ENCODE data around the gene USP30. TPM values are rescaled to one million over a fixed set of nuclear protein-coding genes. Genes with fewer than 3 reads are reported as not detected.
A peak's percentile ranks its signal among the peaks of the same experiment; 100 is the strongest.

USP30 gene
- total RNA-seq, 3 donors from 2014 or later: 18.2 to 32.0 (median 26.9) TPM

DNA sequence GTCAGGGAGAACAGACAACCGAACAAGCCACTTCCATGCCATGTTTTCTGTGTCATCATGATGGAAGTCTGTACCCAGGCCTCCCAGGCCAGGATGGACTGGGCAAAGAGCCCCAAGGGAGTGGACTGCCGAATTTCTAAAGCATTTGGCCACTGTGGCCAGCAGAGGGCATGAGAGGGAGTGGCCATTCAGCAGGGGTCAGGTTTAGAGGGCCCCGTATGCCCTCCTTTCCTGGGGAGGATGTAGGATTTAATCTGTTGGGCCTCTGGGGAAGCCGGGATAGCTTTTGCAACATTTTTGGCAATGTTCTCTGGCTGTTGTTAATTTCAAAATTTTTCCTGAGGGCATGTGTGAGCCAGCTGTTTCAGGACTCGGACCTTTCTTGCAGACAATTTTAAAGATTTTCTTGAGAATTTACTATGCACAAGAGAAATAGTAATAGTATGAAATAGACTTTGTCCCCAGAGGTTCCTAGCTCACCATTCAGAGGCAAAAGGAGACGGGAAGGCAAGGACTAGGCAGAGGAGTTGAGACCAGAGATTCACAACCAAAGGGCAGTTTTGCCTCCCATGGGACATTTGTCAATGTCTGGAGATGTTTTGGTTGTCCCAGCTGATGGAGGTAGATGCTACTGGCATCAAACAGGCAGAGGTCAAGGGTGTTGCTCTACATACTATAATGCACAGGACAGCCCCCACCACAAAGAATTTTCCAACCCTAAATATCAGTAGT lies 82.0 kb downstream of the USP30 start:
- Histone ChIP-seq H3K36me3 (ENCODE audit: low read depth) (no peaks in the 10 kb centered on the region), H3K4me1 (ENCODE audit: low read depth) (no peaks in the 10 kb centered on the region), H3K9me3 (peaks cover 4% of the 10 kb centered on the region), H3K4me3 (no peak overlapping the region)
- ATAC-seq: peak; percentile 69
- TF ChIP-seq, protein P1, sequence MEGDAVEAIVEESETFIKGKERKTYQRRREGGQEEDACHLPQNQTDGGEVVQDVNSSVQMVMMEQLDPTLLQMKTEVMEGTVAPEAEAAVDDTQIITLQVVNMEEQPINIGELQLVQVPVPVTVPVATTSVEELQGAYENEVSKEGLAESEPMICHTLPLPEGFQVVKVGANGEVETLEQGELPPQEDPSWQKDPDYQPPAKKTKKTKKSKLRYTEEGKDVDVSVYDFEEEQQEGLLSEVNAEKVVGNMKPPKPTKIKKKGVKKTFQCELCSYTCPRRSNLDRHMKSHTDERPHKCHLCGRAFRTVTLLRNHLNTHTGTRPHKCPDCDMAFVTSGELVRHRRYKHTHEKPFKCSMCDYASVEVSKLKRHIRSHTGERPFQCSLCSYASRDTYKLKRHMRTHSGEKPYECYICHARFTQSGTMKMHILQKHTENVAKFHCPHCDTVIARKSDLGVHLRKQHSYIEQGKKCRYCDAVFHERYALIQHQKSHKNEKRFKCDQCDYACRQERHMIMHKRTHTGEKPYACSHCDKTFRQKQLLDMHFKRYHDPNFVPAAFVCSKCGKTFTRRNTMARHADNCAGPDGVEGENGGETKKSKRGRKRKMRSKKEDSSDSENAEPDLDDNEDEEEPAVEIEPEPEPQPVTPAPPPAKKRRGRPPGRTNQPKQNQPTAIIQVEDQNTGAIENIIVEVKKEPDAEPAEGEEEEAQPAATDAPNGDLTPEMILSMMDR (IDR thresholded peaks at IDR 0.05): no peak
- intact Hi-C loops (cut with DNase I, micrococcal nuclease): no loop called here
- no peak for DNase-seq

DNA sequence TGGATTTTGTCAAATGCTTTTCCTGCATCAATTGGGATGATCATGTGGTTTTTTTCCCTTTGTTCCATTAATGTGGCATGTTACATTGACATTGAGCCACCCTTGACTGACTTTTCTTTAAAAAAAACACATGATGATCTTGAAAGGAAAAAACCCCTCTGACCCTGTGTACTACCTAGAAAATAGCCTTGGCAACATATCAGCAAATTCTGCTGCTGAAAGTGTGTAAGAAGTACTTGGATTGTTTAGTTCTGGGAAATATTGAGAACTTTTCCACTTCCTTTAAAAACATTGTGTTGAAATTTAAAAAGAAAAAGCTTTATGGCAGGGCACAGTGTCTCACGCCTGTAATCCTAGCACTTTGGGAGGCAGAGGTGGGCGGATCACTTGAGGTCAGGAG lies 84.7 kb downstream of the USP30 start:
- ATAC-seq (no peak), DNase-seq (no peak)
- Histone ChIP-seq H3K4me1 (ENCODE audit: low read depth) (no peaks in the 10 kb centered on the region), H3K36me3 (ENCODE audit: low read depth) (no peaks in the 10 kb centered on the region), H3K9me3 (peaks cover 4% of the 10 kb centered on the region), H3K4me3 (no peak overlapping the region)
- intact Hi-C loops (cut with DNase I, micrococcal nuclease): no loop called here
- TF ChIP-seq, protein P1 (IDR thresholded peaks at IDR 0.05): no peak

Other genes starting within 250 kb of the USP30 start
- gene SSH1, start 195.0 kb upstream of the USP30 start, total RNA-seq: 10 to 100 TPM; 23.9 to 49.5 (median 25.6) TPM
- 1 to 10 TPM in 2 of 3 donors, under 1 TPM in 1; 0.79 to 4.8 (median 3.0) TPM for gene DAO, start 172.5 kb upstream of the USP30 start, total RNA-seq
- gene SVOP, start 31.5 kb upstream of the USP30 start, total RNA-seq: 1 to 10 TPM in 1 of 3 donors, under 1 TPM in 2; 0.26 to 1.7 (median 0.31) TPM
- 10 to 100 TPM in 1 of 3 donors, 1 to 10 TPM in 2; 5.8 to 10.1 (median 7.5) TPM for gene ALKBH2, start 40.9 kb downstream of the USP30 start, total RNA-seq
- 10 to 100 TPM; 22.1 to 39.4 (median 35.6) TPM for gene UNG, start 45.0 kb downstream of the USP30 start, total RNA-seq
- 100 to 1,000 TPM in 1 of 3 donors, 10 to 100 TPM in 2; 54.4 to 155 (median 66.3) TPM for gene ACACB, start 64.0 kb downstream of the USP30 start, total RNA-seq

Measured in mucosa of descending colon (tissue), 3 donors.